ENCODE results near the gene TRIM10. TPM values are rescaled to one million over a fixed set of nuclear protein-coding genes. Genes with fewer than 3 reads are reported as not detected.

TRIM10 gene
- total and polyA plus RNA-seq, 10 of the 15 experiments (the other 5 are each of a cell fraction or from before 2014, with no cell fraction given) = 0.01 TPM; not detected in 9

DNA sequence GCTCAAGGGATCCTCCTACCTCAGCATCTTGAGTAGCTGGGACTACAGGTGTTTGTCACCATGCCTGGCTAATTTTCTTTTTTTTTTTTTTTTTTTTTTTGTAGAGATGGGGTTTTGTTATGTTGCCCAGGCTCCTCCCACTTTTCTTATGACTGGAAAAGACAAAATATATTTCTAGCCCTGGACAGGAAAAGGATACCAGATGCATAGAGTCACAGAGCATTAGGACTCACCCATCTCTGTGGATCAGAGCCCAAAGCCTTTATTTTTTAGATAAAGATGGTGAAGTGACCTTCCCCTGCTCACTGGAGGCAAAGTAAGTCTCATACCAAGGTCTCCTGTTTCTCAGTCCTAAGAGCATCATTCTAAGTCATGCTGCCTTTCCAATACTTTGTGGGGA lies 3.4 kb downstream of the TRIM10 start:
- Histone ChIP-seq H3K4me1 (ENCODE audit: control insufficient read depth, insufficient read depth, low read length) (peaks cover 4% of the 10 kb centered on the region; the same call in 1 of the 2 replicates), H3K9me3 (replicated peaks; ENCODE audit: control insufficient read depth, insufficient read depth, low read length) (no peaks in the 10 kb centered on the region), H3K79me2 (ENCODE audit: control insufficient read depth, insufficient read depth, low read length) (no peaks in the 10 kb centered on the region), H3K36me3 (ENCODE audit: control insufficient read depth in 2 of 2, insufficient read depth in 2 of 2, low read length in 1 of 2) (no peaks in the 10 kb centered on the region), H3K4me2 (ENCODE audit: control insufficient read depth, insufficient read depth) (no peak overlapping the region), H3K4me3 (no peak overlapping the region), H4K20me1 (ENCODE audit: control insufficient read depth, insufficient read depth) (no peaks in the 10 kb centered on the region), H3K9ac (ENCODE audit: control insufficient read depth, insufficient read depth, low read length) (no peak overlapping the region), H3K27me3 (replicated peaks in 1 of 2; ENCODE audit: control insufficient read depth in 2 of 2, insufficient read depth in 2 of 2, low read length in 1 of 2) (peaks cover 2% of the 10 kb centered on the region in 2 experiments; a peak in 3 of 4 replicates), H2AFZ (ENCODE audit: control insufficient read depth, low read depth, low read length) (no peak overlapping the region), H3K27ac (ENCODE audit: control insufficient read depth, insufficient read depth) (no peak overlapping the region)
- ChIA-PET POLR2A (no interaction called here), SMC1A (ENCODE audit: uncharacterized antibody, unreplicated experiment) (interaction anchor here (0.8 kb wide), 1 partner anchor 25 kb away, joined by 3 read pairs; no protein-coding TSS in a partner anchor), RAD21 (ENCODE audit: unreplicated experiment) (no interaction called here), CTCF (interaction anchor here (1.0 kb wide), 1 partner anchor 54 kb away, joined by 3 read pairs; no protein-coding TSS in a partner anchor)
- FAIRE-seq = no peak
- TF ChIP-seq POLR2AphosphoS2 (IDR thresholded peaks at IDR 0.05; ENCODE audit: low read depth, low read length) (no peak), NFXL1 (IDR thresholded peaks at IDR 0.05; ENCODE audit: borderline replicate concordance) (no peak), YBX1 (IDR thresholded peaks at IDR 0.05) (no peak), SIN3A (IDR thresholded peaks at IDR 0.05; ENCODE audit: low read depth, low read length) (no peak), POU2F2 (IDR thresholded peaks at IDR 0.05; ENCODE audit: borderline replicate concordance, low read depth, low read length) (no peak), MEF2B (IDR thresholded peaks at IDR 0.05; ENCODE audit: partially characterized antibody, poor library complexity, severe bottlenecking) (no peak), NR2C1 (IDR thresholded peaks at IDR 0.05) (no peak), EP300 (IDR thresholded peaks at IDR 0.05; ENCODE audit: borderline replicate concordance in 1 of 2, control insufficient read depth in 1 of 2, low read depth in 2 of 2, low read length in 2 of 2) (no peak), SMAD5 (IDR thresholded peaks at IDR 0.05; ENCODE audit: low read depth) (no peak), NR2F1 (conservative IDR thresholded peaks at IDR 0.05) (no peak), ZNF24 (IDR thresholded peaks at IDR 0.05) (no peak), RFX5 (IDR thresholded peaks at IDR 0.05; ENCODE audit: low read depth, low read length) (no peak)
- TF ChIP-seq, protein P1, sequence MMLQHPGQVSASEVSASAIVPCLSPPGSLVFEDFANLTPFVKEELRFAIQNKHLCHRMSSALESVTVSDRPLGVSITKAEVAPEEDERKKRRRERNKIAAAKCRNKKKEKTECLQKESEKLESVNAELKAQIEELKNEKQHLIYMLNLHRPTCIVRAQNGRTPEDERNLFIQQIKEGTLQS (IDR thresholded peaks at IDR 0.05; ENCODE audit: borderline replicate concordance, extremely low read depth, low read depth, low read length) = no peak
- TF ChIP-seq, protein P2, sequence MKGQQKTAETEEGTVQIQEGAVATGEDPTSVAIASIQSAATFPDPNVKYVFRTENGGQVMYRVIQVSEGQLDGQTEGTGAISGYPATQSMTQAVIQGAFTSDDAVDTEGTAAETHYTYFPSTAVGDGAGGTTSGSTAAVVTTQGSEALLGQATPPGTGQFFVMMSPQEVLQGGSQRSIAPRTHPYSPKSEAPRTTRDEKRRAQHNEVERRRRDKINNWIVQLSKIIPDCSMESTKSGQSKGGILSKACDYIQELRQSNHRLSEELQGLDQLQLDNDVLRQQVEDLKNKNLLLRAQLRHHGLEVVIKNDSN (IDR thresholded peaks at IDR 0.05; ENCODE audit: borderline replicate concordance, extremely low read length, insufficient read depth, low read depth, low read length) = no peak
- TF ChIP-seq, protein P3, sequence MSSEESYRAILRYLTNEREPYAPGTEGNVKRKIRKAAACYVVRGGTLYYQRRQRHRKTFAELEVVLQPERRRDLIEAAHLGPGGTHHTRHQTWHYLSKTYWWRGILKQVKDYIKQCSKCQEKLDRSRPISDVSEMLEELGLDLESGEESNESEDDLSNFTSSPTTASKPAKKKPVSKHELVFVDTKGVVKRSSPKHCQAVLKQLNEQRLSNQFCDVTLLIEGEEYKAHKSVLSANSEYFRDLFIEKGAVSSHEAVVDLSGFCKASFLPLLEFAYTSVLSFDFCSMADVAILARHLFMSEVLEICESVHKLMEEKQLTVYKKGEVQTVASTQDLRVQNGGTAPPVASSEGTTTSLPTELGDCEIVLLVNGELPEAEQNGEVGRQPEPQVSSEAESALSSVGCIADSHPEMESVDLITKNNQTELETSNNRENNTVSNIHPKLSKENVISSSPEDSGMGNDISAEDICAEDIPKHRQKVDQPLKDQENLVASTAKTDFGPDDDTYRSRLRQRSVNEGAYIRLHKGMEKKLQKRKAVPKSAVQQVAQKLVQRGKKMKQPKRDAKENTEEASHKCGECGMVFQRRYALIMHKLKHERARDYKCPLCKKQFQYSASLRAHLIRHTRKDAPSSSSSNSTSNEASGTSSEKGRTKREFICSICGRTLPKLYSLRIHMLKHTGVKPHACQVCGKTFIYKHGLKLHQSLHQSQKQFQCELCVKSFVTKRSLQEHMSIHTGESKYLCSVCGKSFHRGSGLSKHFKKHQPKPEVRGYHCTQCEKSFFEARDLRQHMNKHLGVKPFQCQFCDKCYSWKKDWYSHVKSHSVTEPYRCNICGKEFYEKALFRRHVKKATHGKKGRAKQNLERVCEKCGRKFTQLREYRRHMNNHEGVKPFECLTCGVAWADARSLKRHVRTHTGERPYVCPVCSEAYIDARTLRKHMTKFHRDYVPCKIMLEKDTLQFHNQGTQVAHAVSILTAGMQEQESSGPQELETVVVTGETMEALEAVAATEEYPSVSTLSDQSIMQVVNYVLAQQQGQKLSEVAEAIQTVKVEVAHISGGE (CRISPR knock-in tag; IDR thresholded peaks at IDR 0.05) = no peak
- TF ChIP-seq, protein P4, sequence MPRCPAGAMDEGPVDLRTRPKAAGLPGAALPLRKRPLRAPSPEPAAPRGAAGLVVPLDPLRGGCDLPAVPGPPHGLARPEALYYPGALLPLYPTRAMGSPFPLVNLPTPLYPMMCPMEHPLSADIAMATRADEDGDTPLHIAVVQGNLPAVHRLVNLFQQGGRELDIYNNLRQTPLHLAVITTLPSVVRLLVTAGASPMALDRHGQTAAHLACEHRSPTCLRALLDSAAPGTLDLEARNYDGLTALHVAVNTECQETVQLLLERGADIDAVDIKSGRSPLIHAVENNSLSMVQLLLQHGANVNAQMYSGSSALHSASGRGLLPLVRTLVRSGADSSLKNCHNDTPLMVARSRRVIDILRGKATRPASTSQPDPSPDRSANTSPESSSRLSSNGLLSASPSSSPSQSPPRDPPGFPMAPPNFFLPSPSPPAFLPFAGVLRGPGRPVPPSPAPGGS (IDR thresholded peaks at IDR 0.05; ENCODE audit: borderline replicate concordance, insufficient read depth, low read depth, low read length, poor library complexity, severe bottlenecking) = no peak
- no peak for DNase-seq (ENCODE audit: low read depth, low spot score)
- intact Hi-C loops (cut with micrococcal nuclease; ENCODE audit: unreplicated experiment) (no loop called here), in situ Hi-C loops (cut with MboI) (no loop called here)
- ATAC-seq = no peak
- no TSS peak for BruUV-seq (replicated peaks)
